HCT116 (cell line): ENCODE measurements around the gene KRT14. TPM values are rescaled to one million over a fixed set of nuclear protein-coding genes. Genes with fewer than 3 reads are reported as not detected.
"Not testable (repeated sequence)": the region's sequence is repeated elsewhere in the genome, so short reads cannot be mapped to it uniquely, and the experiment has no call there.

Experiments used
- ATAC-seq: fragments of 200-7000 bp; cut with Tn5 transposase; 2 replicates; pipeline ENCODE4 v1.9.1; 2020; ENCODE audit warnings: mild to moderate bottlenecking, moderate library complexity
- BruUV-seq: library from RNA; stranded (reverse); fragments of 400-500 nt; replicated peaks from 2 replicates; lab custom pipeline; 2021; lab: Mats Ljungman, UMichigan
- CTCF ChIA-PET: fragments of 300-600 bp; sonication (Branson Sonifier 250); formaldehyde crosslinking; loops from one replicate; lab custom pipeline; 2021; ENCODE audit warnings: antibody characterized with exemption; lab: Charles Lee
- POLR2A ChIA-PET: fragments of 300-600, 350-600 bp; sonication (Branson Sonifier 250); formaldehyde crosslinking; loops from one replicate; lab custom pipeline; 2021; ENCODE audit warnings: antibody characterized with exemption; lab: Charles Lee
- RAD21 ChIA-PET, 2 experiments: fragments of 300-600 bp; sonication (Branson Sonifier 250); formaldehyde crosslinking; loops; one replicate each; lab custom pipeline; 2023; ENCODE audit warnings: low total read pairs in 2 of 2; ENCODE audit not compliant: uncharacterized antibody in 2 of 2, unreplicated experiment in 2 of 2, low non-redundant PET in 1 of 2; lab: Charles Lee
- DNase-seq: peaks from one replicate; pipeline ENCODE4 v3.0.0-alpha.2; 2010; ENCODE audit warnings: low read depth, low spot score
- H2AFZ ChIP-seq: fragments of 200-600 bp; shearing (Covaris generic), sonication (generic); 2 replicates; pipeline ENCODE4 v1.6.1; 2017; ENCODE audit warnings: low read depth, mixed run types, mixed read lengths, antibody characterized with exemption, low read length; ENCODE audit not compliant: poor library complexity, severe bottlenecking
- H3K27ac ChIP-seq: 2 replicates; pipeline ENCODE4 v1.5.1; 2012; ENCODE audit warnings: low read depth, low read length
- H3K27me3 ChIP-seq: fragments of 200-600 bp; sonication (generic); 2 replicates; pipeline ENCODE4 v1.6.1; 2016; ENCODE audit warnings: mixed run types, low read length, mixed read lengths; ENCODE audit not compliant: insufficient read depth
- H3K36me3 ChIP-seq, 2 experiments: fragments of 200-500 bp in 1 of 2; fragments of 200-600 bp in 1 of 2; sonication (Bioruptor generic) in 1 of 2; sonication (generic) in 1 of 2; 2 replicates each; pipeline versions ENCODE4 v1.5.1 to v1.6.1; 2014 to 2016; ENCODE audit warnings: low read length in 2 of 2, inconsistent platforms in 1 of 2, mixed read lengths in 1 of 2, mixed run types in 1 of 2; ENCODE audit not compliant: insufficient read depth in 2 of 2, control insufficient read depth in 1 of 2
- H3K4me1 ChIP-seq, 2 experiments: fragments of 200-600 bp in 1 of 2; sonication (generic) in 1 of 2; 2 replicates each; pipeline versions ENCODE4 v1.5.1 to v1.6.1; 2012 to 2017; ENCODE audit warnings: low read length in 2 of 2, inconsistent platforms in 1 of 2, mild to moderate bottlenecking in 1 of 2, mixed read lengths in 1 of 2, mixed run types in 1 of 2, moderate library complexity in 1 of 2; ENCODE audit not compliant: insufficient read depth in 2 of 2, control insufficient read depth in 1 of 2
- H3K4me2 ChIP-seq: fragments of 200-600 bp; sonication (generic); 2 replicates; pipeline ENCODE4 v1.6.1; 2017; ENCODE audit warnings: mixed run types, low read length, mixed read lengths
- H3K4me3 ChIP-seq, 2 experiments: fragments of 200-600 bp in 1 of 2; sonication (generic) in 1 of 2; replicated peaks in 1 of 2; 2 replicates each; pipeline ENCODE4 v1.5.1; 2011 to 2016; ENCODE audit warnings: low read length in 2 of 2, control low read depth in 1 of 2, low read depth in 1 of 2, mild to moderate bottlenecking in 1 of 2, mixed read lengths in 1 of 2, mixed run types in 1 of 2
- H3K79me2 ChIP-seq: fragments of 200-600 bp; sonication (generic); 2 replicates; pipeline ENCODE4 v1.6.1; 2017; ENCODE audit warnings: mild to moderate bottlenecking, mixed run types, low read length, moderate library complexity, mixed read lengths; ENCODE audit not compliant: insufficient read depth
- H3K9ac ChIP-seq: fragments of 200-600 bp; sonication (generic); 2 replicates; pipeline ENCODE4 v1.6.1; 2016; ENCODE audit warnings: low read length, mixed read lengths
- H3K9me2 ChIP-seq: fragments of 200-600 bp; sonication (generic), shearing (Covaris generic); 2 replicates; pipeline ENCODE4 v1.6.1; 2017; ENCODE audit warnings: mixed run types, mild to moderate bottlenecking, moderate library complexity; ENCODE audit not compliant: insufficient read depth
- H3K9me3 ChIP-seq, 2 experiments: fragments of 200-500 bp in 1 of 2; fragments of 200-600 bp in 1 of 2; sonication (Bioruptor generic) in 1 of 2; sonication (generic) in 1 of 2; 2 replicates each; pipeline ENCODE4 v1.6.1; 2014 to 2017; ENCODE audit warnings: low read length in 2 of 2, mixed read lengths in 2 of 2, inconsistent platforms in 1 of 2, low read depth in 1 of 2, mild to moderate bottlenecking in 1 of 2, mixed run types in 1 of 2, moderate library complexity in 1 of 2; ENCODE audit not compliant: control insufficient read depth in 1 of 2, insufficient read depth in 1 of 2
- H4K20me1 ChIP-seq: fragments of 200-600 bp; sonication (generic), shearing (Covaris generic); 2 replicates; pipeline ENCODE4 v1.6.1; 2017; ENCODE audit warnings: mixed run types, mild to moderate bottlenecking, moderate library complexity; ENCODE audit not compliant: insufficient read depth
- CBX3 ChIP-seq: IDR thresholded peaks from 2 replicates; pipeline ENCODE4 v1.6.1; 2012; ENCODE audit warnings: low read depth
- CEBPB ChIP-seq: IDR thresholded peaks from 2 replicates; pipeline ENCODE4 v1.6.1; 2012; ENCODE audit warnings: low read depth
- EGR1 ChIP-seq: IDR thresholded peaks from 2 replicates; pipeline ENCODE4 v1.6.1; 2012; ENCODE audit warnings: low read depth
- ELF1 ChIP-seq: IDR thresholded peaks from 2 replicates; pipeline ENCODE4 v1.6.1; 2012; ENCODE audit warnings: low read depth, borderline replicate concordance
- EZH2 ChIP-seq: fragments of 200-600 bp; sonication (generic); IDR thresholded peaks from 2 replicates; pipeline ENCODE4 v1.6.1; 2017; ENCODE audit warnings: antibody characterized with exemption, mixed run types
- FOSL1 ChIP-seq: IDR thresholded peaks from 2 replicates; pipeline ENCODE4 v1.6.1; 2012; ENCODE audit warnings: low read depth
- RAD21 ChIP-seq: IDR thresholded peaks from 2 replicates; pipeline ENCODE4 v1.6.1; 2012; ENCODE audit warnings: low read depth, mild to moderate bottlenecking
- SIN3A ChIP-seq: IDR thresholded peaks from 2 replicates; pipeline ENCODE4 v1.6.1; 2012; ENCODE audit warnings: low read depth
- SP1 ChIP-seq: IDR thresholded peaks from 2 replicates; pipeline ENCODE4 v1.6.1; 2012; ENCODE audit warnings: low read depth
- TCF7L2 ChIP-seq: IDR thresholded peaks from 2 replicates; pipeline ENCODE4 v1.7.0; 2011; ENCODE audit warnings: borderline replicate concordance, inconsistent platforms; ENCODE audit not compliant: insufficient read depth, insufficient read length; ENCODE audit errors: extremely low read depth
- YY1 ChIP-seq: IDR thresholded peaks from 2 replicates; pipeline ENCODE4 v1.6.1; 2011; ENCODE audit warnings: low read length, low read depth, moderate library complexity, mild to moderate bottlenecking; ENCODE audit not compliant: insufficient replicate concordance; ENCODE audit errors: extremely low read depth
- ZFX ChIP-seq: fragments of 450-650 bp; IDR thresholded peaks from 2 replicates; pipeline ENCODE4 v1.6.1; 2017
- ZNF274 ChIP-seq: fragments of 200-500 bp; sonication (Bioruptor generic); IDR thresholded peaks from 2 replicates; pipeline ENCODE4 v1.6.1; 2014; ENCODE audit warnings: mild to moderate bottlenecking, low read depth, low read length, inconsistent platforms
- intact Hi-C: fragments of 100-400 bp; cut with micrococcal nuclease; formaldehyde crosslinking; loops from 2 replicates; pipeline ENCODE4 v1.10.0; 2022
- total RNA-seq: library from RNA; stranded (reverse); gene quantifications from one replicate; pipeline ENCODE4 v1.2.1, GENCODE V29; 2021; ENCODE audit not compliant: unreplicated experiment
- TF ChIP-seq, protein P1 (sequence below): IDR thresholded peaks from 2 replicates; pipeline ENCODE4 v1.6.1; 2012
- TF ChIP-seq, protein P2 (sequence below): IDR thresholded peaks from 2 replicates; pipeline ENCODE4 v1.6.1; 2011; ENCODE audit warnings: mild to moderate bottlenecking, low read length, moderate library complexity; ENCODE audit not compliant: insufficient replicate concordance; ENCODE audit errors: extremely low read depth
- TF ChIP-seq, protein P3 (sequence below): IDR thresholded peaks from 2 replicates; pipeline ENCODE4 v1.6.1; 2012

The KRT14 gene
- total RNA-seq, 1 experiment from 2014 or later, result not detected

DNA sequence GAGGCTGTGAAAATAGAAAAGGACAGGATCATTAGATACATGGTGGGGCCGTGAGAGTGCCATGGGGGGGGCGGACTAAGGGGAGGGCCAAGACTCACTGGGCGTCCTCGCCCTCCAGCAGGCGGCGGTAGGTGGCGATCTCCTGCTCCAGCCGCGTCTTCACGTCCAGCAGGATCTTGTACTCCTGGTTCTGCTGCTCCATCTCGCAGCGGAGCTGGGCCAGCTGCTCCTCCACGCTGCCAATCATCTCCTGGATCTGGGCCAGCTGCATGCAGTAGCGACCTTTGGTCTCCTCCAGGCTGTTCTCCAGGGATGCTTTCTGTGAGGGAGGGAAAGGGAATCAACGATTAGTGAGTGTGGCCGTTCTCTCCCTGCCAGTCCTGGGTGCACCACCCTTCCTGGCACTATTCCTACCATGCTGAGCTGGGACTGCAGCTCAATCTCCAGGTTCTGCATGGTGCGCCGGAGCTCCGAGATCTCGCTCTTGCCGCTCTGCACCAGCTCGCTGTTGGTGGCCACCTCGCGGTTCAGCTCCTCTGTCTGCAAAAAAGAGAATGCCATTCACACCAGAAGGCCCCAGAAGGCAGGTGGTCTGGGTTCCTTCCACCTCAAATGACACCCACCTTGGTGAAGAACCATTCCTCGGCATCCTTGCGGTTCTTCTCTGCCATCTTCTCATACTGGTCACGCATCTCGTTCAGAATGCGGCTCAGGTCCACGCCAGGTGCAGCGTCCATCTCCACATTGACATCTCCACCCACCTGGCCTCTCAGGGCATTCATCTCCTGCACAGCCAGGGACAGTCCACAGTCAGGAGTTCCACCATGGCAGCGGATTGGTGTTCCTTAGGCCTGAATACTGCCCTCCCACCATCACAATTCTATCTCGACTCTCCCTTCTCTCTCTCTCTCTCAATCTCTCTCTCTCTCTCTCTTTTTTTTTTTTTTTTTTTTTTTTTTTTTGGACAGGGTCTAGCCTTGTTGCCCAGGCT, 3.3 kb downstream of the KRT14 start:
- no peak for TF ChIP-seq ZFX
- no peak for TF ChIP-seq CBX3
- TF ChIP-seq, protein P1, sequence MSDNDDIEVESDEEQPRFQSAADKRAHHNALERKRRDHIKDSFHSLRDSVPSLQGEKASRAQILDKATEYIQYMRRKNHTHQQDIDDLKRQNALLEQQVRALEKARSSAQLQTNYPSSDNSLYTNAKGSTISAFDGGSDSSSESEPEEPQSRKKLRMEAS, result no peak
- TF ChIP-seq FOSL1, result no peak
- no peak for TF ChIP-seq CEBPB
- TF ChIP-seq SP1, result no peak
- TF ChIP-seq, protein P2, sequence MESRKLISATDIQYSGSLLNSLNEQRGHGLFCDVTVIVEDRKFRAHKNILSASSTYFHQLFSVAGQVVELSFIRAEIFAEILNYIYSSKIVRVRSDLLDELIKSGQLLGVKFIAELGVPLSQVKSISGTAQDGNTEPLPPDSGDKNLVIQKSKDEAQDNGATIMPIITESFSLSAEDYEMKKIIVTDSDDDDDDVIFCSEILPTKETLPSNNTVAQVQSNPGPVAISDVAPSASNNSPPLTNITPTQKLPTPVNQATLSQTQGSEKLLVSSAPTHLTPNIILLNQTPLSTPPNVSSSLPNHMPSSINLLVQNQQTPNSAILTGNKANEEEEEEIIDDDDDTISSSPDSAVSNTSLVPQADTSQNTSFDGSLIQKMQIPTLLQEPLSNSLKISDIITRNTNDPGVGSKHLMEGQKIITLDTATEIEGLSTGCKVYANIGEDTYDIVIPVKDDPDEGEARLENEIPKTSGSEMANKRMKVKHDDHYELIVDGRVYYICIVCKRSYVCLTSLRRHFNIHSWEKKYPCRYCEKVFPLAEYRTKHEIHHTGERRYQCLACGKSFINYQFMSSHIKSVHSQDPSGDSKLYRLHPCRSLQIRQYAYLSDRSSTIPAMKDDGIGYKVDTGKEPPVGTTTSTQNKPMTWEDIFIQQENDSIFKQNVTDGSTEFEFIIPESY, result no peak
- no peak for TF ChIP-seq EGR1
- TF ChIP-seq EZH2, result no peak
- TF ChIP-seq RAD21, result no peak
- no peak for TF ChIP-seq ELF1
- TF ChIP-seq SIN3A, result no peak
- TF ChIP-seq, protein P3, sequence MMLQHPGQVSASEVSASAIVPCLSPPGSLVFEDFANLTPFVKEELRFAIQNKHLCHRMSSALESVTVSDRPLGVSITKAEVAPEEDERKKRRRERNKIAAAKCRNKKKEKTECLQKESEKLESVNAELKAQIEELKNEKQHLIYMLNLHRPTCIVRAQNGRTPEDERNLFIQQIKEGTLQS, result no peak
- TF ChIP-seq TCF7L2, result no peak
- TF ChIP-seq ZNF274, result no peak
- no peak for TF ChIP-seq YY1
- ATAC-seq (no peak), DNase-seq (no peak)
- ChIA-PET POLR2A (no interaction called here), RAD21 (no interaction called here), CTCF (interaction anchor here (1.3 to 1.8 kb wide), 2 partner anchors 34 to 65 kb away, joined by 4 to 5 read pairs; no protein-coding TSS in a partner anchor)
- H2AFZ ChIP-seq, result no peak overlapping the region
- intact Hi-C loops, result no loop called here
- H3K36me3 ChIP-seq, result no peaks in the 10 kb centered on the region
- no TSS peak for BruUV-seq
- H3K9ac ChIP-seq, result no peak overlapping the region
- no peaks in the 10 kb centered on the region for H3K9me3 ChIP-seq
- H3K4me2 ChIP-seq, result no peak overlapping the region
- no peaks in the 10 kb centered on the region for H4K20me1 ChIP-seq
- H3K27me3 ChIP-seq, result no peaks in the 10 kb centered on the region
- H3K4me3 ChIP-seq, result no peak overlapping the region
- no peaks in the 10 kb centered on the region for H3K79me2 ChIP-seq
- no peaks in the 10 kb centered on the region for H3K9me2 ChIP-seq
- peaks cover 17 to 34% of the 10 kb centered on the region in 2 experiments for H3K4me1 ChIP-seq
- H3K27ac ChIP-seq, result no peak overlapping the region

DNA sequence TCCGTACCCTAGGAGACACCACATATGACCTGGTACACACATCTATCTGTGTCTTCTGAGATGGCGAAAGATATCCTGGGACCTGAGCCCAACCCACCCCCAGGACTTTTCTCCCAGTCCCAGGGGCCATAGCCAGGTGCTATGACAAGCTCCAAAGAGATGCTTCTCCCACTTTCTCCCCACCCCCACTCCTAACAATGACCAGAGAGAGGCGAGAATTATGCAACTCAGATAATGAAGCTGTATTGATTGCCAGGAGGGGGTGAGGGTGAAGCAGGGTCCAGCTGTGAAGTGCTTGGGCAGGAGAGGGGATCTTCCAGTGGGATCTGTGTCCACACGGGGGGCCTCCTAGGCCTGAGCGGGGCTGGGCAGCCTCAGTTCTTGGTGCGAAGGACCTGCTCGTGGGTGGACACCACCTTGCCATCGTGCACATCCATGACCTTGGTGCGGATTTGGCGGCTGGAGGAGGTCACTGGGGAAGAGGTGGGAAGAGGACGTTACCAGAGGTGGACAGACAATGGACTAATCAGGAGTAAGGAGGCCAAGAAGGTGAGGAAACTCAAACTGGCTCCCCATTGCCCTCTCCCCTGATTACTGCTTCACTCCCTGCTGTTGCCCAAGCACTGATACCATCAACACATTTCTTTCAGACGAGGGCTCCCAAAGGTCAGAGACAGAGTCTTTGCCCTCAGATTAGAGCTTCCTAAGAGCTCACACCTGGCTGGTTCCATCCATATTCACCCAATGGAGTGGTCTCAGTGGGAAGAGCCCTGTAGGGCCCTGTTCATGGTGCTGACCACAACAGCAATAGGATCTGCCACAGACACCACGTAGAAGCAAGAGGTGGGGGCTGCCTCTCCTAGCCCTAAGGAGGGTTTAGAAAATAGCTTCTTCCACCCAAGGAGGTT, 4.4 kb downstream of the KRT14 start:
- H3K36me3 ChIP-seq, H3K79me2 ChIP-seq, H3K27me3 ChIP-seq, POLR2A ChIA-PET, H4K20me1 ChIP-seq, ATAC-seq, H3K4me2 ChIP-seq, H3K9ac ChIP-seq, RAD21 ChIA-PET, H2AFZ ChIP-seq, H3K4me3 ChIP-seq, BruUV-seq, DNase-seq, H3K9me3 ChIP-seq, intact Hi-C loops, H3K9me2 ChIP-seq, H3K27ac ChIP-seq: not testable (repeated sequence)
- CTCF ChIA-PET, result interaction anchor here (1.3 to 1.8 kb wide), 2 partner anchors 33 to 66 kb away, joined by 4 to 5 read pairs; no protein-coding TSS in a partner anchor
- H3K4me1 ChIP-seq, result peaks cover 17 to 36% of the 10 kb centered on the region in 2 experiments
